ENCODE results near the gene IQUB.
"Not testable (repeated sequence)": the region's sequence is repeated elsewhere in the genome, so short reads cannot be mapped to it uniquely, and the experiment has no call there.

IQUB gene

GRCh38 chr7:123534383-123535260 lies at the start of gene IQUB:
TSS of gene IQUB (minus strand) at chr7:123534595. CDS start at chr7:123512340, 22,255 bp downstream.
- peak; percentile 94 to 99 for DNase-seq

GRCh38 chr7:123583821-123584220 lies 49.4 kb upstream of the IQUB start:
- DNase-seq: no peak

GRCh38 chr7:123581162-123581459 lies 46.7 kb upstream of the IQUB start:
- DNase-seq: no peak

GRCh38 chr7:123580406-123581161 lies 46.2 kb upstream of the IQUB start:
- peak; percentile 7 for DNase-seq

- no peak for DNase-seq
Observed at GRCh38 chr7:123579416-123579815, 45.0 kb upstream of the IQUB start.

GRCh38 chr7:123573896-123574467 lies 39.6 kb upstream of the IQUB start:
- no peak for DNase-seq

GRCh38 chr7:123573341-123573740 lies 38.9 kb upstream of the IQUB start:
- DNase-seq: no peak

- DNase-seq: no peak
Observed at GRCh38 chr7:123571684-123572083, 37.3 kb upstream of the IQUB start.

- no peak for DNase-seq
Observed at GRCh38 chr7:123571187-123571586, 36.8 kb upstream of the IQUB start.

- no peak for DNase-seq
Observed at GRCh38 chr7:123570390-123571182, 36.2 kb upstream of the IQUB start.

GRCh38 chr7:123569352-123570010 lies 35.1 kb upstream of the IQUB start:
- DNase-seq: peak in 1 of 2 donors; percentile 3

- DNase-seq: no peak
Observed at GRCh38 chr7:123562121-123562520, 27.7 kb upstream of the IQUB start.

GRCh38 chr7:123558289-123558874 lies 24.0 kb upstream of the IQUB start:
- no peak for DNase-seq

- DNase-seq: peak; percentile 99 to 100
Observed at GRCh38 chr7:123557398-123558288, 23.2 kb upstream of the IQUB start, which contains the start of gene NDUFA5. TSS of gene NDUFA5 (minus strand) at chr7:123557818. CDS start at chr7:123557795, 23 bp downstream.

- DNase-seq: no peak
Observed at GRCh38 chr7:123557016-123557397, 22.6 kb upstream of the IQUB start.

GRCh38 chr7:123555484-123555883 lies 21.1 kb upstream of the IQUB start:
- DNase-seq: no peak

GRCh38 chr7:123553159-123553558 lies 18.8 kb upstream of the IQUB start:
- no peak for DNase-seq

- no peak for DNase-seq
Observed at GRCh38 chr7:123552641-123553040, 18.2 kb upstream of the IQUB start.

GRCh38 chr7:123552134-123552533 lies 17.7 kb upstream of the IQUB start:
- DNase-seq: not testable (repeated sequence)

- no peak for DNase-seq
Observed at GRCh38 chr7:123548406-123548805, 14.0 kb upstream of the IQUB start.

GRCh38 chr7:123539871-123540270 lies 5.5 kb upstream of the IQUB start:
- no peak for DNase-seq
